BLaER1 treated with 17β-estradiol and CSF1 and Interleukin-3, amounts not matched to agents 10 nM and 100 nM (cell line): ENCODE data around the gene LRRN2.

ENCODE experiments used
- H3K27ac ChIP-seq, 11 experiments: shearing (Covaris generic); formaldehyde crosslinking; 2 replicates each; pipeline ENCODE4 v1.8.1; 2022
- H3K27me3 ChIP-seq, 11 experiments: shearing (Covaris generic); formaldehyde crosslinking; 2 replicates each; pipeline ENCODE4 v1.8.1; 2022
- H3K36me3 ChIP-seq, 11 experiments: shearing (Covaris generic); formaldehyde crosslinking; 2 replicates each; pipeline ENCODE4 v1.8.1; 2022
- H3K4me1 ChIP-seq, 10 experiments: shearing (Covaris generic); formaldehyde crosslinking; 2 replicates each; pipeline ENCODE4 v1.8.1; 2022
- H3K4me2 ChIP-seq, 11 experiments: shearing (Covaris generic); formaldehyde crosslinking; 2 replicates each; pipeline ENCODE4 v1.8.1; 2022
- H3K4me3 ChIP-seq, 10 experiments: shearing (Covaris generic); formaldehyde crosslinking; 2 replicates each; pipeline ENCODE4 v1.8.1; 2022
- H3K9ac ChIP-seq, 11 experiments: shearing (Covaris generic); formaldehyde crosslinking; 2 replicates each; pipeline ENCODE4 v1.8.1; 2022
- H3K9me3 ChIP-seq, 11 experiments: shearing (Covaris generic); formaldehyde crosslinking; replicated peaks in 1 of 11; 2 replicates each; pipeline ENCODE4 v1.8.1; 2022
- H4K20me1 ChIP-seq, 11 experiments: shearing (Covaris generic); formaldehyde crosslinking; 2 replicates each; pipeline ENCODE4 v1.8.1; 2022
- Cebpa-rat ChIP-seq, 11 experiments: shearing (Covaris generic); IDR thresholded peaks; 2 replicates each; pipeline ENCODE4 v1.8.1; 2022

Gene LRRN2

GRCh38 chr1:204619721-204620120 lies 65.8 kb downstream of the LRRN2 start:
- Histone ChIP-seq H3K36me3 (peaks cover 0 to 61% (median 42%) of the 10 kb centered on the region in 11 experiments; a peak in 15 of 22 replicates), H3K4me3 (no peak overlapping the region), H4K20me1 (peaks cover 0 to 66% (median 45%) of the 10 kb centered on the region in 11 experiments; a peak in 17 of 22 replicates), H3K27me3 (no peaks in the 10 kb centered on the region), H3K9me3 (no peaks in the 10 kb centered on the region), H3K4me2 (no peak overlapping the region), H3K27ac (no peak overlapping the region), H3K4me1 (peaks cover 24 to 49% (median 42%) of the 10 kb centered on the region in 10 experiments), H3K9ac (no peak overlapping the region)
- no peak for TF ChIP-seq Cebpa-rat (IDR thresholded peaks at IDR 0.05)

GRCh38 chr1:204618148-204618760 lies 67.3 kb downstream of the LRRN2 start:
- no peak overlapping the region for H3K9ac ChIP-seq
- H3K27ac ChIP-seq = no peak overlapping the region
- peaks cover 14 to 46% (median 37%) of the 10 kb centered on the region in 10 experiments for H3K4me1 ChIP-seq
- H3K4me3 ChIP-seq = no peak overlapping the region
- H3K9me3 ChIP-seq = no peaks in the 10 kb centered on the region
- no peaks in the 10 kb centered on the region for H3K27me3 ChIP-seq
- no peak for TF ChIP-seq Cebpa-rat (IDR thresholded peaks at IDR 0.05)
- H4K20me1 ChIP-seq = peaks cover 0 to 53% (median 33%) of the 10 kb centered on the region in 11 experiments; a peak in 17 of 22 replicates
- no peak overlapping the region for H3K4me2 ChIP-seq
- H3K36me3 ChIP-seq = peaks cover 0 to 61% (median 42%) of the 10 kb centered on the region in 11 experiments; a peak in 15 of 22 replicates

GRCh38 chr1:204617256-204618147 lies 68.0 kb downstream of the LRRN2 start:
- H3K9ac ChIP-seq = no peak overlapping the region
- peaks cover 0 to 45% (median 25%) of the 10 kb centered on the region in 11 experiments; a peak in 14 of 22 replicates for H4K20me1 ChIP-seq
- H3K36me3 ChIP-seq = peaks cover 0 to 61% (median 42%) of the 10 kb centered on the region in 11 experiments; a peak in 15 of 22 replicates
- TF ChIP-seq Cebpa-rat (IDR thresholded peaks at IDR 0.05) = no peak
- no peak overlapping the region for H3K27ac ChIP-seq
- no peaks in the 10 kb centered on the region for H3K9me3 ChIP-seq
- H3K27me3 ChIP-seq = no peaks in the 10 kb centered on the region
- H3K4me3 ChIP-seq = no peak overlapping the region
- H3K4me2 ChIP-seq = no peak overlapping the region
- H3K4me1 ChIP-seq = peaks cover 7 to 46% (median 37%) of the 10 kb centered on the region in 10 experiments; a peak in 18 of 20 replicates

GRCh38 chr1:204616641-204617040 lies 68.9 kb downstream of the LRRN2 start:
- Histone ChIP-seq H3K4me2 (no peak overlapping the region), H4K20me1 (peaks cover 0 to 37% (median 17%) of the 10 kb centered on the region in 11 experiments; a peak in 9 of 22 replicates), H3K4me1 (peaks cover 0 to 41% (median 30%) of the 10 kb centered on the region in 10 experiments; a peak in 14 of 20 replicates), H3K27ac (no peak overlapping the region), H3K9me3 (no peaks in the 10 kb centered on the region), H3K4me3 (no peak overlapping the region), H3K27me3 (no peaks in the 10 kb centered on the region), H3K36me3 (peaks cover 0 to 61% (median 42%) of the 10 kb centered on the region in 11 experiments; a peak in 15 of 22 replicates), H3K9ac (no peak overlapping the region)
- TF ChIP-seq Cebpa-rat (IDR thresholded peaks at IDR 0.05) = no peak

- Histone ChIP-seq H3K36me3 (peaks cover 0 to 57% (median 42%) of the 10 kb centered on the region in 11 experiments; a peak in 15 of 22 replicates), H3K4me2 (peak overlapping the region in 2 of 11 experiments; percentile 33 to 42; a peak in 2 of 22 replicates), H4K20me1 (peaks cover 0 to 29% (median 12%) of the 10 kb centered on the region in 11 experiments; a peak in 9 of 22 replicates), H3K27me3 (no peaks in the 10 kb centered on the region), H3K4me3 (no peak overlapping the region), H3K27ac (no peak overlapping the region), H3K9ac (no peak overlapping the region), H3K4me1 (peaks cover 0 to 35% (median 27%) of the 10 kb centered on the region in 10 experiments; a peak in 13 of 20 replicates), H3K9me3 (no peaks in the 10 kb centered on the region)
- TF ChIP-seq Cebpa-rat (IDR thresholded peaks at IDR 0.05) = no peak
Measured at GRCh38 chr1:204615881-204616280, 69.7 kb downstream of the LRRN2 start.

- TF ChIP-seq Cebpa-rat (IDR thresholded peaks at IDR 0.05) = no peak
- Histone ChIP-seq H3K4me1 (peaks cover 0 to 35% (median 27%) of the 10 kb centered on the region in 10 experiments; a peak in 13 of 20 replicates), H3K27ac (no peak overlapping the region), H3K9ac (no peak overlapping the region), H3K9me3 (no peaks in the 10 kb centered on the region), H3K27me3 (no peaks in the 10 kb centered on the region), H3K36me3 (peaks cover 0 to 35% (median 19%) of the 10 kb centered on the region in 11 experiments; a peak in 15 of 22 replicates), H3K4me3 (no peak overlapping the region), H4K20me1 (peaks cover 0 to 19% (median 0%) of the 10 kb centered on the region in 11 experiments; a peak in 6 of 22 replicates), H3K4me2 (peak overlapping the region in 7 of 11 experiments; percentile 44 to 76 (median 58); a peak in 12 of 22 replicates)
Measured at GRCh38 chr1:204613636-204614035, 71.9 kb downstream of the LRRN2 start.

- Histone ChIP-seq H3K9ac (no peak overlapping the region), H3K27ac (no peak overlapping the region), H3K4me2 (peak overlapping the region in 7 of 11 experiments; percentile 44 to 76 (median 58); a peak in 9 of 22 replicates), H3K36me3 (peaks cover 0 to 22% (median 9%) of the 10 kb centered on the region in 11 experiments; a peak in 7 of 22 replicates), H3K9me3 (no peaks in the 10 kb centered on the region), H4K20me1 (peaks cover 0 to 11% (median 0%) of the 10 kb centered on the region in 11 experiments; a peak in 4 of 22 replicates), H3K4me1 (peaks cover 0 to 35% (median 27%) of the 10 kb centered on the region in 10 experiments; a peak in 13 of 20 replicates), H3K27me3 (no peaks in the 10 kb centered on the region), H3K4me3 (no peak overlapping the region)
- TF ChIP-seq Cebpa-rat (IDR thresholded peaks at IDR 0.05) = no peak
Measured at GRCh38 chr1:204612326-204612725, 73.2 kb downstream of the LRRN2 start.

- Histone ChIP-seq H3K27ac (no peak overlapping the region), H4K20me1 (peaks cover 0 to 7% (median 0%) of the 10 kb centered on the region in 11 experiments; a peak in 4 of 22 replicates), H3K4me1 (peaks cover 0 to 35% (median 27%) of the 10 kb centered on the region in 10 experiments; a peak in 13 of 20 replicates), H3K4me2 (no peak overlapping the region), H3K36me3 (peaks cover 0 to 9% (median 0%) of the 10 kb centered on the region in 11 experiments; a peak in 3 of 22 replicates), H3K4me3 (no peak overlapping the region), H3K9me3 (no peaks in the 10 kb centered on the region), H3K9ac (no peak overlapping the region), H3K27me3 (no peaks in the 10 kb centered on the region)
- TF ChIP-seq Cebpa-rat (IDR thresholded peaks at IDR 0.05) = no peak
Measured at GRCh38 chr1:204611036-204611435, 74.5 kb downstream of the LRRN2 start.
